EH (cell line): ENCODE measurements around the gene CAVIN1.
"Not testable (repeated sequence)": the region's sequence is repeated elsewhere in the genome, so short reads cannot be mapped to it uniquely, and the experiment has no call there.

Experiments used
- DNase-seq: peaks from one replicate; pipeline ENCODE4 v3.0.0-alpha.2; 2015; ENCODE audit warnings: low read depth

The CAVIN1 gene, protein sequence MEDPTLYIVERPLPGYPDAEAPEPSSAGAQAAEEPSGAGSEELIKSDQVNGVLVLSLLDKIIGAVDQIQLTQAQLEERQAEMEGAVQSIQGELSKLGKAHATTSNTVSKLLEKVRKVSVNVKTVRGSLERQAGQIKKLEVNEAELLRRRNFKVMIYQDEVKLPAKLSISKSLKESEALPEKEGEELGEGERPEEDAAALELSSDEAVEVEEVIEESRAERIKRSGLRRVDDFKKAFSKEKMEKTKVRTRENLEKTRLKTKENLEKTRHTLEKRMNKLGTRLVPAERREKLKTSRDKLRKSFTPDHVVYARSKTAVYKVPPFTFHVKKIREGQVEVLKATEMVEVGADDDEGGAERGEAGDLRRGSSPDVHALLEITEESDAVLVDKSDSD

DNA sequence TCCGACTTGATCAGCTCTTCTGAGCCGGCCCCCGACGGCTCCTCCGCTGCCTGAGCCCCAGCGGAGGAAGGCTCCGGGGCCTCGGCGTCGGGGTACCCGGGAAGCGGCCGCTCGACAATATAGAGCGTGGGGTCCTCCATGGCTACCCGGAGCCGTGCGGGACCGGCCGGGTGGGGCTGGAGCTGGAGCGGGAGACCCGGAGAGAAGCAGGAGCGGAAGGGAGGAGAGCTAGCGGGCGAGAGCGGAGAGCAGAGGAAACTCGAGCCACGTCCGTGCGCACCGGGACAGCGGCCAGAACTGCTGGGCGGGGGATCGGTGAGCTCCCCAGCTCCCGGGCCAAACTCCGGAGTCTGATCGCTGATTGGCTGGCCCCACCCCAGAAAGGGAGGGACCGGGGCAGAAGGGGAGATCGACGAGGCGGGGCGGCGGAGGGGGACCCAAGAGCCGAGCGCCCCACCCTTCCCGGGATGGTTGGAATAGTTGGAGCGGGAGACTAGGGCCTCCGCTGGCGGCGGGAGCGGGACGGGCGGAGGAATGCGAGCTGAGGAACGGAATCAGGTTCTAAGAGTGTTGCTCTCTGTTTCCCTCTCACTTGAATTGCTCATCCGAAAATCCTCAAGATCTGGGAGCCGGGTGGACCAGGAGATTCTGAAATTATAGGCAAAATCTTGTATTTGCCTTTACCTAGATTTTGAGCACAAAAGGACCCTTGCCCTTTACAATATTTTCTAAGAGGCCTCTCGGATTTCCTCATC lies at the start of gene CAVIN1:
CAVIN1 (minus strand) TSS at position 299 of the 755 bp plus-strand sequence; CDS start at position 140, 159 bp downstream.
- peak; percentile 99 for DNase-seq

DNA sequence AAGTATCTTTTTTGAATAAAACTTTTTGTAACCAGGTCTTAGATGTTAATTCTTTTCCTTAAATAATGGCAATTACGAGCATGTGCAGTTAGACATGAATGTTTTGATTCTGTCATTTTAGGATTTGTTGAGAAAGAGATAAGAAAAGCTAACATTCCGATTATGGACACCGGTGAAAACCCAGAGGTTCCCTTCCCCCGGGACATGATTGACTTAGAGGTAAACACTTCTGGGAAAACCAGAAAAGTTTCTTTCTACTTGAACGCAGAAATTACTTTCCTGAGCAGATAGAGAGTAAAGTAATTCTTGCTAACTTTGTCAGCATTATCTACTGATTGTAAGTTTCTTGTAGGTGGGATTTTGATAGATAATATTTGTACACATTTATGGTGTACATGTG lies 44.8 kb upstream of the CAVIN1 start:
- no peak for DNase-seq

DNA sequence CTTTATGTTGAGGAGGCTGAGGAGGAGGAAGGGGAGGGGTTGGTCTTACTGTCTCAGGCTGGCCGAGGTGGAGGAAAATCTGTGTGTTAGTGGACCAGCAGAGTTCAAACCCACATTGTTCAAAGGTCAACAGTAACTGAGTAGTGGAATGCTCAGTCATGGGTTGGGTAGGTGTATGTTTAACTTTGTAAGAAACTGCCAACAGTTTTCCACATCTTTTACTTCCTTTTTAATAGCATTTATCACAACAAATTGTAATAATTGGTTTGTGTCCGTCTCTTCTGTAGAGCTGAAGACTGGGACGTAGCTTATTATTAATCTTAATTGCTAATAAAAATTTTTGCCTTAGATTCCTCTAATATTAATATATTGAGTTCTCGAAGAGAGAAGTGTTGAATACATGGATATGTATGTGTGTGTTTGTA lies 40.9 kb upstream of the CAVIN1 start:
- DNase-seq: no peak

DNA sequence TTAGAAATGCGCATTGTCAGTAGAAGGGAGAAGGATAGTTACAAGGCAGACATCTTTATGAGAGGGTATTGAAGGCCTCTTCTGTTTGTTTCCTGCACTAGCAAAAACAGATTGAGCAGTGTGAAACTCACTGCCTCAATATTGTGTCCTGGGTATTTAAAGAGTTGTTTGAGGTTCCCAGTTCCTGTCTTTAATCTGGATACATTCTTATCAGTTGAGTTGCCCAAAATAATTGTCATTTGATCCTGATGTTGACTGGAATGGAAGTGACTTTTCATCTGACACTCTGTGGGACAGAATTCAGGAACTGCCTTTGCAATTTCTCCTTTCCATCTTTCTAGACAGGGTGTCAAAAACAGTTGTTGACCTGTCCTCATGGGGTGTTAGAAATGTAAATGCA lies 37.3 kb upstream of the CAVIN1 start:
- DNase-seq: peak; percentile 56

DNA sequence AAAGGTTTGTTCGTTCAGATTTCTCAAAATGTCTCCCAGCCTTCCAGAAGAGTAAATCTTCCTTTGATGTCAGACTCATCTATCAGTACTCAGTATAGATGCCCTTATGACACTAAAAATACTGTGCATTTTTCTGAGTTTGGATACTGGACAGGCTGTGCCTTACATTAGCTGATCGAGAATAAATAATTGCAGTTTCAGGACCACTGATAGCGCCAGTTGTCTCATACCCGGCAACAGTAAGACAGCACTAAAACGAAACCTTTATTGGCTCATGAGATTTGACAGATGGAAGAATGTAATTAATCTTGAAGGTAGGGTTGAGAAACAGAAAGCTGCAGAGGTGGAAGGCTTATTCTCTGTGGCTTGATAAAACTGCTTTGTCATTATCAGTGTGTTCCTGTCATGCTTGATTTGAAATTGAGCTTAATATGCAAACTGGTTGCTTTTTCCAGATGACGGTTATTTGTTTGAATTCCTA lies 36.8 kb upstream of the CAVIN1 start:
- DNase-seq: peak; percentile 71

DNA sequence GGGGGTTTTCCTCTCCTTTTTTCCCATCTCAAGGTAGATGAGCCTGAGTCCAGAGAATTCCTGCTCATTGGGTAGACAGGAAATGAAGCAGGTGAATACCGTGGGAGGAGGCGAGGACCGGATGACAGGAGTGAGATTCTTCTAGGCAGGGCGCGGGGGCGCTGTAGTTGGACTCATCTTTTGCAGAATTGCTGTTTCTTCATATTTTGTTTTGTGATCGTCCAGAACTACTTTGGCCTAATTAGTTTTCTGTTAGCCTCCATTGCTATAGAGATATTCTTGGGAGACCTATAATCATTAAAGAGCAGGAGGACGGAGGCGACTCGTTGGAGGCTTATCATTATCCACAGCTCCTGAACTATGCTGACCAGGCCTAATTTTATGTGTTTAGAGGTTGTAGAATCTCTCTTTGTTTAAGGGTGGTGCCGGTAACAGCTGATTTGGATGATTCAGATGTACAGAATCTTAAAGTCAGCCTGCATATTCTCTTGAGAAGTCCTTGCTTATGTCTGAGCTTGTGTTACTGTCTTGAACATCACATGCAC lies 36.3 kb upstream of the CAVIN1 start:
- DNase-seq: peak; percentile 65

DNA sequence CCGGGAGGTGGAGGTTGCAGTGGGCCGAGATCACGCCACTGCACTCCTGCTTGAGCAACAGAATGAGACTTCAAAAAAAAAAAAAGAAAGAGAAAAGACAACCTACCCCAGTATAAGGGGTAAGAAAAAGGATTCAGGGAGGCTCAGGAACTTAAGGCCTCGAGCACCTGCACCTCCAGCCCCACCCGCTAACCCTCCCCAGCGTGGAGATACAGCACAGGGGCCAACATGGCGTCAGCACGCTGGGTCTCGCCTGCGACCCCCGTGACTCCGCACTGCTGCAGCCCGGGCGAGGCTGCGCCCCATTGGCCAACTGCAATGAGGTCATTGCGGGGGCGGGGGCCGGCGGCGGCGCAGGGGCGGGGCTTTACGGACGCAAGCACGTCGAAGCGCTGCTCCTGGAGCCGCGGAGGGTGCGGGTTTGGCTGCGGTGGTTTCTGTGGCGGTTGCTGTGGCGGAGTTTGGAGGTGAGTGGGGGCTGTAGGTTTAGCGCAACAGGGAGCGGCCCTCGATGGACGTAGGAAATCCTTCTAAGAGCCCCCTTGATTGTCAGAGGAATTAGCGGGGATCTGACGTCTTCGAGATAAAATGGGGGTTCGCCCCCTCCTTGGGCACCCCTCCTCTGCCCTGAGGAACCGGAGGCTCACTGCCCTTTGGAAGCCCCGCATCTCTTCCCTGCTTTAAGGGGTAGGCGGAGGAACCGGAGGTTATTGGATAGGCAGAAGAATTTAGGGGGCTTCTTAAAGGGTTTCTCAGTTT lies 35.6 kb upstream of the CAVIN1 start, which contains the start of gene ATP6V0A1:
ATP6V0A1 (plus strand) TSS at position 382 of the 759 bp plus-strand sequence. CDS start 2,017 bp downstream, outside the sequence.
- DNase-seq: peak; percentile 81

DNA sequence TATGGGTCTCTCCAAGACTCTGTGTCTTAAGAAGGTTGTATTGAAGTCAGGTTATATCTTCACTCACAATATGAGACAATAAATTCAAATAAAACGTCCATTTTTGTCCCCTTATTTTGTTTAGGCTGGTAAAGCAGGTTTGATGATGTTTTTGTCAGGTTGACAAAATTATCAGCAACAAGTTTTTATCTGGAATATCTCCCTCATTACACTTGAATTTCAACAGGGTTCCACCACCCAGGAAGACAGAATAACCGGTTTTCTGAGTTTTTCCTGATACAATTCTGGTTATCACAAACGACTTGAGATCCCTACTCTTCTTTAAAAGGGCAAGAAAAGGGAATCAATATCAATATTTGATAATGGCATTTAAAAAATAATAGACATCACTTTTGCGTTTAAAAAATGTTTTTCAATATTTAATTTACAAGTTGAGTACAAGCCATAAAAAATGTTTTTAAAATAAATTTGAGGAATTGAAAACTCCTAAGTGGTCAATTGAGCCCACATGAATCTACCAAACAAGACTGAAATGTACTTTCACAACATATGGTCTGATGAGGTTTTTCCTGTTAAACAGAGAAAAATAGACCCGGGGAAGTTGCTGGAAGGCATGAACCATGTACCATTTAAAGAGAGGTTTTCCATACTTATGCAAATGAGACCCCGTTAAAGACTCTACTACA lies 34.2 kb upstream of the CAVIN1 start:
- no peak for DNase-seq

DNA sequence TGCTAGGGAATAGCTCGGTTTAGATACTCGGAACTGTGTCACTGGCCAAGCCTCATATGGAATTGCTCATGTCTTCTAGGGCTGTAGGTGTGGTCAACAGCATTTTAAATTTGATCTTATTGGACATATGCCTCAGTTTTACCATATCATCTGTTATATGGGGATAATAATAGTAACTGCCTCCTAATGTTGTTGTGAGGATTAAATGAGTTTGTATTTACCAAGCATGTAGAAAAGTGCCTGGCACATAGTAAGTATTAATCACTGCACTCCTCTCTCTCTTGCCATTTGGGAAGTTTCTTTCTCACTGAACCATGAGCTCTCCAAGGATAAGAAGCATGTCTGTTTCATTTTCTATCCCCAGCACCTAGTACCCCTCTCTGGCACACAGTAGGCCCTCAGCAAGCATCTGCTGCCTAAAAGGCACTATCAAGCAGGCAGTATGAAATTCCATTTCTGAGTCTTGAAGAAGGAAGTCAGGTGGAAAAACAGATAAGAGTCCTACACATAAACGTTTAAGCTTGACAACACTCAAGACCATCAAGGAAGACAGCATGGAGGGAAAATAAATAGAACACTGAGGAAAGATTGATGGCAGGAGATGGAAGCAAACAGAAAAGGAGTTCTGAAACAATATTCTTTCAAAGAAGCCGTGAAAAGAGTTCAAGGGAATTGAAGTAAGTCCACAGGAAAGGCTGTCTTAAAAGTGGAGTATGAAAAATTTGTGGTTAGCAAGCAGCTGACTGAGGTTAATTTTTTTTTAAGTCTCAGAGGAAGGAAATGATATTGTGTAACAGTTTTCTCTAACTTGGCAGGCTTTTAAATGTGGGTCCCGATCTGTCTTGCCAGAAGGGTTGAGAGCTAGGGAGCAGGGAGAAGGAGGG lies 33.4 kb upstream of the CAVIN1 start:
- peak; percentile 81 for DNase-seq

DNA sequence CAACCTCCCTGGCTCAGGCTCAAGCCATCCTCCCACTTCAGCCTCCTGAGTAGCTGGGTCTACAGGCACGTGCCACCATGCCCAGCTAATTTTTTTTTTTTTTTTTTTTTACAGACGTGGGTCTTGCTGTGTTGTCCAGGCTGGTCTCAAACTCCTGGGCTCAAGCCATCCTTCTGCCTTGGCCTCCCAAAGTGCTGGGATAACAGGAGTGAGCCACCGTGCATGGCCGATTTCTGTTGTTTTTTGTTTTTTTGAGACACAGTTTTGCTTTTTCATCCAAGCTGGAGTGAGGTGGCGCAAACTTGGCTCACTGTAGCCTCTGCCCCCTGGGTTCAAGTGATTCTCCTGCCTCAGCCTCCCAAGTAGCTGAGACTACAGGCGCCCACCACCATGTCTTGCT lies 31.9 kb upstream of the CAVIN1 start:
- DNase-seq: not testable (repeated sequence)

DNA sequence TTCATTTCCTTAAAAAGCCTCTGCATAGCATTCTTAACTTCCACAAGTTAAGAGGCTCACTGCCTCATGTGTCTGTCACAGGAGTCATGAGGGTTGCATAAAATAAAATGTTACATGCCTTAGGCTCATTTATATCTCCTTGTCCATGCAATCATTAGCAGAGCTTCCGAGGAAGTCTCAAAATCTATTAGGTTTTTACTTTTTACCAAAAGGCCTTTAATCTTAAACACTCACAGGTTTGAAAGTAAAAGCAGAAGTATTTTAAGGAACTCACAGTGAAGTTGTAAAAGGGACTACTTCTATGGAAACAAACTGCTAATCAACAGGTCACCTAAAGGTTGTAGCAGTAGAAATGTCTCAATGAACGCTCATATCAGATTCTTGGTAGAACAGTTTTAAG lies 30.4 kb upstream of the CAVIN1 start:
- DNase-seq: no peak

DNA sequence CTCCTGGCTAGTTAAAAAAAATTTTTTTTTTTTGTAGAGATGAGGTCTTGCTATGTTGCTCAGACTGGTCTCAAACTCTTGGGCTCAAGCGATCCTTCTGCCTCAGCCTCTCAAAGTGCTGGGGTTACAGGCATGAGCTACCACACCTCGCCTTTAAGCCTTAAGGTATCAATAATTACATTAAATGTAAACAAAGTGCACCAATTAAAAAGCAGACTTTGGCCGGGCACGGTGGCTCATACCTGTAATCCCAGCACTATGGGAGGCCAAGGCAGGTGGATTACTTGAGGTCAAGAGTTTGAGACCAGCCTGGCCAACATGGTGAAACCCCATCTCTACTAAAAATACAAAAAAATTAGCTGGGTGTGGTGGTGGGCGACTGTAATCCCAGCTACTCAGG lies 28.2 kb upstream of the CAVIN1 start:
- DNase-seq: not testable (repeated sequence)

DNA sequence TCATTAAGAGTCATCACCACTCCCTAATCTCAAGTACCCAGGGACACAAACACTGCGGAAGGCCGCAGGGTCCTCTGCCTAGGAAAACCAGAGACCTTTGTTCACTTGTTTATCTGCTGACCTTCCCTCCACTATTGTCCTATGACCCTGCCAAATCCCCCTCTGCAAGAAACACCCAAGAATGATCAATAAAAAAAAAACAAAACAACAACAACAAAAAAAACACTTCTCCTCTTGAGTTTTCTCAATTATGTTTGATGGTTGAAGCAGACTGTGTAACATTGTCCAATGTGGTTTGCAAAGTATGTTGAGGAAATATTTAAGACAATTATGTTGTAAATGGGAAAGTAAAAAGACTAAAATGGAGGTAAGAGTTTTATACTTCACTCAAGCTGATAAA lies 26.8 kb upstream of the CAVIN1 start:
- not testable (repeated sequence) for DNase-seq

DNA sequence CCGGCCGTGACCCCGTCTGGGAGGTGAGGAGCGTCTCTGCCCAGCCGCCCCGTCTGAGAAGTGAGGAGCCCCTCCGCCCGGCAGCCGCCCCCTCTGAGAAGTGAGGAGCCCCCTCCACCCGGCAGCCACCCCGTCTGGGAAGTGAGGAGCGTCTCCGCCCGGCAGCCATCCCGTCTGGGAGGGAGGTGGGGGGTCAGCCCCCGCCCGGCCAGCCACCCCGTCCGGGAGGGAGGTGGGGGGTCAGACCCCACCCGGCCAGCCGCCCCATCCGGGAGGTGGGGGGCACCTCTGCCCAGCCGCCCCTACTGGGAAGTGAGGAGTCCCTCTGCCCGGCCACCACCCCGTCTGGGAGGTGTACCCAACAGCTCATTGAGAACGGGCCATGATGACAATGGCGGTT lies 26.1 kb upstream of the CAVIN1 start:
- DNase-seq: not testable (repeated sequence)

DNA sequence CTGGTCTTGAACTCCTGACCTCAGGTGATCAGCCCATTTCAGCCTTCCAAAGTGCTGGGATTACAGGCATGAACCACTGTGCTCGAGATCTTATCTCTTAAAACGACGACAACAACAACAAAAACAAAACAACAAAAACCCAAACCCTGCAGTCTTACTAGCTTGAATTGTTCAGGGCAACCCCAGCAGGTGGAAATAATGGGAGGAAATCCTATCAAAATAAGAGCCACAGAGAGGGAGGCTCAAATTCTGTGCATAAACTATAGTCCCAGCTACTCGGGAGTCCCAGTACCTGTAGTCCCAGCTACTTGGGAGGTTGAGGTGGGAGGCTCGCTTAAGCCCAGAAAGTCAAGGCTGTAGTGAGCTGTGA lies 19.1 kb upstream of the CAVIN1 start:
- DNase-seq: no peak

DNA sequence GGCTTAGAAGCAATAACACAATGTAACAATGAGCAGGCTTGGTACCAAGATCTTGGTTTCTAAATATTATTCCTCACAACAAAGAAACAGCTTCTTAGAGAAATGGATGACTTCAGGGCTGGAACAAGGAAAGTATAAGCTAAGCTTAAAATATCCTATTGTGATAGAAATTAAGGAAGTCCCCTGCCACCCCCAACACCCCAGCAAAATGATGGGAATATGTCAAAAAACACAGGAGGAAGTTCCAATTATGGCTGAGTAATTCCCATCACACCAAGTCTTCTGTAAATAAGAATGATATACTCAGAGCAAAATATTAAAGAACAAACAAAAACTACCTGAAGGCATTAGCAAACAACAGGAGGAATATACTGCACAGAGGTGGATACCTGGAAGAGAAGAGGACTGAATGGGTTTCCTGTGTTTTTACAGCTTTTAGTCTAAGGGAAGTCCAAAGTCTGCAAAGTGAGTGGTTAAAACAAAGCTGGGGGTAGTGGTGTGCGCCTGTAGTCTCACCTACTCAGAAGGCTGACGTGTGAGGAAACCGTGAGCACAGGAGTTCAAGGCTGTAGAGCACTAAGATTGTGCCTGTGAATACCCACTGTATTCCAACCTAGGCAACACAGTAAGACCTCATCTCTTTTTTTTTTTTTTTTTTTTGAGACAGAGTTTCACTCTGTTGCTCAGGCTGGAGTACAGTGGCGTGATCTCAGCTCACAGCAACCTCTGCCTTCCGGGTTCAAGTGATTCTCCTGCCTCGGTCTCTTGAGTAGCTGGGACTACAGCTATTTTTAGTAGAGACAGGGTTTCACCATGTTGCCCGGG lies 18.5 kb upstream of the CAVIN1 start:
- no peak for DNase-seq

DNA sequence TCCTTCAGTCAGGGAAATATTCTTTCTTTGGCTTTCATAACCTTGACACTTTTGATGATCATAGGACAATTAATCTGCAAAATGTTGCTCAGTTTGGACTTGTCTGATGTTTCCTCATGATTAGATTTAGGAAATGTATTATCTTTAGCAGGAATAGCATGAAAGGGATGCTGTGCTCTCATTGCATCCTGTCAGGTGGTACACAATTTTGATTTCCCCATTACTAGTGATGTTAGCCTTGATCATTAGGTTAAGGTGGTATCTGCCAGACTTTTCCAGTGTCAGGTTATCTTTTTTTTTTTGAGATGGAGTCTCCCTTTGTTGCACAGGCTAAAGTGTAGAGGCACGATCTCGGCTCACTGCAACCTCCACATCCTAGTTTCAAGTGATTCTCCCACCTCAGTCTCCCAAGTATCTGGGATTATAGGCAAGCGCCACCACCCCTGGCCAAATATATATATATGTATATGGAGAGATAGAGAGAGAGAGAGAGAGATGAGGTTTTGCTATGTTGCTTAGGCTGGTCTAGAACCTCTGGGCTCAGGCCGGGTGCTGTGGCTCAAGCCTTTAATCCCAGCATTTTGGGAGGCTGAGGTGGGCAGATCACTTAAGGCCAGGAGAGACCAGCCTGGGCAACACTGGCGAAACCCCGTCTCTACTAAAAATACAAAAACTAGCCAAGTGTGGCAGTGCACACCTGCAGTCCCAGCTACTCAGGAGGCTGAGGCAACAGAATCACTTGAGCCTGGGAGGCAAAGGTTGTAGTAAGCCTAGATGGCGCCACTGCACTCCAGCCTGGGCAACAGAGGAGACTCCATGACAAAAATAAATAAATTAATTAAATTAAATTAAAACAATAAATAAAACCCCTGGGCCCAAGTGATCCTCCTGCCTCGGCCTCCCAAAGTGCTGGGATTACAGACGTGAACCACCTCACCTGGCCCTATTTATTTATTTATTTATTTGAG lies 15.8 kb upstream of the CAVIN1 start:
- peak; percentile 47 for DNase-seq

DNA sequence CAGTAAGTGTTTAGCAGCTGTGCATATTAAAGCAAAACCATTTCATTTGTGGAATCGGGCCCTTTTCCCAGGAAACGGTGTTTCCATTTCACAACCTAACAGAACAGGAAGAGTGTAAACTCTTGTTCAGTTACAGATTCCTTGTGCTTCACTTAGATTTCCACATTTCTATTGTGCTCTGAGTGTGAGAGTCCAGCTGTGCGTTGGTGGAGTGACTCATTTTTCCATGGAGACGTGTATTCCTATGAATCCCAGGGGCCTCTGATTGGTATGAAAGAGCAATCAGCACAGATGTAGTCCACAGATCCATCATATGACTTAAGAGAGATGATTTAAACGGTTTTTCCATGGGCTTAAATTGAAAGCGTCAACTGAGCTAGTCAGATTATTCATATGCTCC lies 13.3 kb upstream of the CAVIN1 start:
- peak; percentile 91 for DNase-seq
